SJSA1 (cell line): Measurements from ENCODE around the gene IQCK. TPM values are rescaled to one million over a fixed set of nuclear protein-coding genes. Genes with fewer than 3 reads are reported as not detected.
A peak's percentile ranks its signal among the peaks of the same experiment; 100 is the strongest.

Experiments
- DNase-seq, 2 experiments: peaks; one replicate each; pipeline ENCODE4 v3.0.0-alpha.2; 2015 to 2020; ENCODE audit warnings: low spot score in 2 of 2, low read depth in 1 of 2
- H3K27ac ChIP-seq: fragments of 250-450 bp; sonication (Bioruptor Pico); 2 replicates; pipeline ENCODE4 v1.5.1; 2020; ENCODE audit warnings: mild to moderate bottlenecking, moderate library complexity
- H3K27me3 ChIP-seq: fragments of 250-450 bp; sonication (Bioruptor Pico); replicated peaks from 2 replicates; pipeline ENCODE4 v1.5.1; 2020; ENCODE audit warnings: mild to moderate bottlenecking, moderate library complexity
- H3K36me3 ChIP-seq: fragments of 250-450 bp; sonication (Bioruptor Pico); 2 replicates; pipeline ENCODE4 v1.5.1; 2020; ENCODE audit warnings: mild to moderate bottlenecking
- H3K4me1 ChIP-seq: fragments of 250-450 bp; sonication (Bioruptor Pico); replicated peaks from 2 replicates; pipeline ENCODE4 v1.6.1; 2021; ENCODE audit warnings: mild to moderate bottlenecking
- H3K4me3 ChIP-seq: fragments of 250-450 bp; sonication (Bioruptor Pico); 2 replicates; pipeline ENCODE4 v1.5.1; 2020; ENCODE audit warnings: mild to moderate bottlenecking
- H3K9me3 ChIP-seq: fragments of 250-450 bp; sonication (Bioruptor Pico); replicated peaks from 2 replicates; pipeline ENCODE4 v1.5.1; 2020; ENCODE audit warnings: mild to moderate bottlenecking
- total RNA-seq: library from RNA; depleted of rRNA; stranded (reverse); fragments of >200 nt; shearing (Covaris generic); gene quantifications from 2 replicates; pipeline ENCODE4 v1.2.3, GENCODE V29; 2014

Gene IQCK
- total RNA-seq, 1 experiment from 2014 or later, result 10.5 TPM

DNA sequence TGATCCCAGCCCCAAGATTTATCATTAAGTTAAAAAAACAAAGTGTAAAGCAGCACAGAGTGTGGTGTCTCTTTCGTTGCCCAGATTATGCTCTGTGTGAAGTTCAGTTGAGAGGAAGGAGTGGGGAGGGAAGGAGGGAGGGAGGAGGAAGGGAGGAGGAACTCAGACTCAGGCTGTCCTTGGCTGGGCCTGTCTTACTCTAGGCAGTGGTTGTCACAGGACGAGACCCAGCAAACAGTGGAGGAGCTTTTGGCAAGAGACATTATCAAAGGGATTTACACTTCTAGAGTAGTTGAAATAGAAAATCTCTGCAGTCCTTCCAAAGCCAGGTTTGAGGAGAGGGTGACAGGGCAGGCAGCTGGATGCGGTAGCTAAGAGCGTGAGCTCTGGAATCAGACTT, 27.9 kb upstream of the IQCK start:
- Histone ChIP-seq H3K4me3 (no peak overlapping the region), H3K27ac (no peak overlapping the region), H3K36me3 (peaks cover 28% of the 10 kb centered on the region), H3K27me3 (no peaks in the 10 kb centered on the region), H3K9me3 (no peaks in the 10 kb centered on the region), H3K4me1 (peaks cover 11% of the 10 kb centered on the region)
- no peak for DNase-seq

DNA sequence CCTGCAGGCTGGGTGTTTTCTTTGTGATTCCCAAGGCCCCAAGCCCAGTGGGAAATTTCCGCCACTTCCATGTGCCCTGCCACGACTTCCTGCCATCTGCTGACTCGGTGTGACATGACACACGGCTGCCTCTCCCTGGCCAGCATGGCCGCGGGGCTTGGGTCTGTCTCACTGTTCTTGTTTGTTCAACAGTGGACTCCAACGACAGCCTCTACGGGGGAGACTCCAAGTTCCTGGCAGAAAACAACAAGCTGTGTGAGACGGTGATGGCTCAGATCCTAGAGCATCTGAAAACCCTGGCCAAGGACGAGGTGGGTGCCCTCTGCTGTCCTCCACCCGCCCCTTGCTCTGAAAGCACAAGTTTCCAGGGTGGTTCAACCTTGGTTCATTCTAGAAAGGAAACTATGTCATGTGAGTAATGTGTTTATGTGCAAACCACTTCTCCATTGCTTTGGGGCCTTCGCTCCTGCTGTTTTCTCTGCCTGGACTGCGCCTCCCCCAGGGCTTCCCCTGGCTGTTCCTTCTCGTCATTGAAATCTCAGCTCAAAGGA, 26.8 kb upstream of the IQCK start:
- Histone ChIP-seq H3K9me3 (no peaks in the 10 kb centered on the region), H3K27me3 (no peaks in the 10 kb centered on the region)
- peak in 1 of 2 experiments; percentile 20 for DNase-seq

DNA sequence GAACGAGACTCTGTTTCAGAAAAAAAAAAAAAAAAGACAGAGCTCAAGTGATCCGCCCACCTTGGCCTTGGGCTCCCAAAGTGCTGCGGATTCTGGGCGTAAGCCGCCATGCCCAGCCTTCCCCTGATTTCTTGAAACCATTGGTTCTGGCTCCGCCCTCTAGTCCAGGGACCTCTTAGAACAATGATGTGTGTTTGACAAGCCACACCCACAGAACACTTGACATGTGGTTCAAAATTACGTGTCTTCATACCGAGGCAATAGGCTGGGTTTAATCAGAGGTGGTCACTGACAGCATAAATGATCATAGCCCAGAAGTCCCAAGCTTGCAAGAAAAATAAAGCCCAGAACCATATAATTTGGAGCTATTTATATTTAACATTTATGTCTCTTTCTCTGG, 23.1 kb upstream of the IQCK start:
- Histone ChIP-seq H3K27ac (no peak overlapping the region), H3K4me1 (peaks cover 36% of the 10 kb centered on the region)
- no peak for DNase-seq

More for the DNA sequence above, 26.8 kb upstream of the IQCK start:
- Histone ChIP-seq H3K4me1 (peaks cover 16% of the 10 kb centered on the region), H3K27ac (peak overlapping the region; percentile 15; the same call in 1 of the 2 replicates), H3K4me3 (no peak overlapping the region), H3K36me3 (peaks cover 27% of the 10 kb centered on the region)

GRCh38 chr16:19696328-19696727, 21.7 kb upstream of the IQCK start:
- Histone ChIP-seq H3K36me3 (peaks cover 51% of the 10 kb centered on the region), H3K4me1 (peaks cover 43% of the 10 kb centered on the region), H3K27me3 (no peaks in the 10 kb centered on the region), H3K4me3 (no peak overlapping the region), H3K27ac (peak overlapping the region; percentile 84), H3K9me3 (no peaks in the 10 kb centered on the region)
- DNase-seq, result peak; percentile 90 to 94

More for the DNA sequence above, 23.1 kb upstream of the IQCK start:
- H3K9me3 ChIP-seq, result no peaks in the 10 kb centered on the region
- peaks cover 50% of the 10 kb centered on the region for H3K36me3 ChIP-seq
- H3K27me3 ChIP-seq, result no peaks in the 10 kb centered on the region
- no peak overlapping the region for H3K4me3 ChIP-seq

DNA sequence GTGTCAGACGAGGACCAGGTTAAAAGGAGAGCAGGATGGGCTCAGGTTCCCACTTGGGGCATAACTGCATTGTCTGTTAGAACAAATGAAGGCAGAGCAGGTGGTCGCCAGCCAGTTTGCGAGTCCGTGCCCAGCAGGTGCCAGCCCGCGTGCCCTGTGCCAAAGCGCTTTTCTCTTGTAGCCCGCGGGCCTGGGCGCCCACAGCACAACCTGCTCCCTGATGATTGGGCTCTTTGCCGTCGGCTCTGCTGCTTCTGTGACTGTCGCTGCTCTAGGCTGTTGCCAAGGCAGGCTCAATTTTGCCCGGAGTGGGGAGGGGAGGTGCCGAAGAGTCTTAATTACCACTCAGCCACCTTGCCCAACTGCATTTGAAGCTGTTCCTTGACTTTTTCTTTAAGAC, 21.1 kb upstream of the IQCK start:
- Histone ChIP-seq H3K9me3 (no peaks in the 10 kb centered on the region), H3K27ac (peak overlapping the region; percentile 84), H3K27me3 (no peaks in the 10 kb centered on the region), H3K36me3 (peaks cover 53% of the 10 kb centered on the region), H3K4me1 (peaks cover 47% of the 10 kb centered on the region), H3K4me3 (no peak overlapping the region)
- no peak for DNase-seq

DNA sequence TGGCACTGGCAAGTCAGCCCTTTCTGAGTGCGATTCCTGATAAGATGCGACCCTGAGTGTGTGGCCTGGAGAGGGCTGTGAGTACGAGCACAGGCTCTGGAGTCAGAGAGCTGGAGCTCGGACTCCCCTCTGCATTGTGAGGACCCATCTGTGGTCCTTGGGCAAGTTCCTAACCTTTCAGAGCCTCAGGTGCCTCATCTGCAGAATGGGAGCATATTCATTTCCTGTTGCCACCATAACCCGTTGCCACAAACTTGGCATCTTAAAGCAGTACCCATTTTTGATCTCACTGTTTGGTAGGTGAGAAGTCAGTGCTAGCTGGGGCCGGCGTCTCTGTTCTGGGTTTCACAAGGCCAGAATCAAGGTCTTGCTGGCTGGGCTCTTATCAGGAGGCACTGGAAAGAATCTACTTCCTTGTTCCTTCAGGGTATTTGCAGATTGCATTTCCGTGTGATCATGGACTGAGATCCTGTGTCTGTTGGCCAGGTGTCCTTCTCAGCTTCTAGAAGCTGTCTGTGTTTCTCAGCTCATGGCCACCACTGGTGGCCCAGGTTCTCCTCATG, 20.2 kb upstream of the IQCK start:
- H3K4me1 ChIP-seq, result peaks cover 47% of the 10 kb centered on the region
- no peaks in the 10 kb centered on the region for H3K9me3 ChIP-seq
- H3K4me3 ChIP-seq, result no peak overlapping the region
- DNase-seq, result no peak
- H3K27me3 ChIP-seq, result no peaks in the 10 kb centered on the region
- H3K27ac ChIP-seq, result no peak overlapping the region
- peaks cover 56% of the 10 kb centered on the region for H3K36me3 ChIP-seq

GRCh38 chr16:19698480-19699465, 19.3 kb upstream of the IQCK start:
- Histone ChIP-seq H3K36me3 (peaks cover 65% of the 10 kb centered on the region), H3K4me1 (peaks cover 56% of the 10 kb centered on the region), H3K27me3 (no peaks in the 10 kb centered on the region), H3K4me3 (no peak overlapping the region), H3K9me3 (no peaks in the 10 kb centered on the region), H3K27ac (no peak overlapping the region)
- DNase-seq, result no peak

DNA sequence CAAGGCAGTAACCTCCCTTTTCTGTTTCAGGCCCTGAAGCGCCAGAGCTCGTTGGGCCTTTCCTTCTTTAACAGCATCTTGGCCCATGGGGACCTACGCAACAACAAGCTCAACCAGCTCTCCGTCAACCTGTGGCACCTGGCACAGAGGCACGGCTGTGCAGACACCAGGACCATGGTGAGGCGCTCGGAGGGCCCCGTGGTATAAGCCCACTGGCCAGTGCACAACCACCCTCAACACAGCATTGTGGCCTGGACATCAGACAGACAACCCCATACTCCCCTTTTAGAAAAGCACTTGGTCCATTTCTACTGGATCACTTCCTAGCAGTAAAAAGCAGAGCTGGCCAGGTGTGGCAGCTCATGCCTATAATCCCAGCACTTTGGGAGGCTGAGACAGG, 18.6 kb upstream of the IQCK start:
- Histone ChIP-seq H3K9me3 (no peaks in the 10 kb centered on the region), H3K36me3 (peaks cover 69% of the 10 kb centered on the region), H3K4me1 (peaks cover 63% of the 10 kb centered on the region), H3K4me3 (no peak overlapping the region), H3K27me3 (no peaks in the 10 kb centered on the region), H3K27ac (no peak overlapping the region)
- no peak for DNase-seq

DNA sequence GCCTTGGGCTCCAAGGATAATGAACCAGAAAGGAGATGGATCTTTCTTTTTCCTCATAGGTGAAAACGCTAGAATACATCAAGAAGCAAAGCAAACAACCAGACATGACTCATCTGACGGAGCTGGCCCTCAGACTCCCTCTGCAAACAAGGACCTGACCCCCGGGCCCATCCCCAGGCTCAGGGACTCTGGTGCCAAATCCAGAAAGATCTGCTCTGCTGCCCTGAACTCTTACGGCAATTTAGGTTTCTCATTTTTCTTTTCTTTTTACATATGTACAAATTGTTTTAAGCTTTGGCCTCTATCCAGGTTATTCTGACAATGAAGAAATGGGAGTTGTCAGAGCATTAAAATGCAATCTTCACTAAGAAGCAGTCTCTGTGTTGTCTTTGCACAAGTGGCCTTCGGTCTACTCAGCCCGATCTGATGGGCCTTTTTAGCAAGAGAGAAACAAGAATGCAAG, 17.7 kb upstream of the IQCK start:
- Histone ChIP-seq H3K4me3 (no peak overlapping the region), H3K27ac (peak overlapping the region; percentile 38), H3K9me3 (no peaks in the 10 kb centered on the region), H3K27me3 (no peaks in the 10 kb centered on the region), H3K36me3 (peaks cover 75% of the 10 kb centered on the region), H3K4me1 (peaks cover 72% of the 10 kb centered on the region)
- DNase-seq, result peak; percentile 67 to 70

- Histone ChIP-seq H3K9me3 (no peaks in the 10 kb centered on the region), H3K4me1 (peaks cover 71% of the 10 kb centered on the region), H3K27ac (peak overlapping the region; percentile 38), H3K36me3 (peaks cover 80% of the 10 kb centered on the region), H3K4me3 (no peak overlapping the region), H3K27me3 (no peaks in the 10 kb centered on the region)
- DNase-seq, result no peak
Measured at GRCh38 chr16:19701091-19701490, 17.0 kb upstream of the IQCK start.

- DNase-seq, result no peak
- Histone ChIP-seq H3K27ac (peak overlapping the region; percentile 93), H3K36me3 (peaks cover 81% of the 10 kb centered on the region), H3K4me1 (peaks cover 63% of the 10 kb centered on the region), H3K27me3 (no peaks in the 10 kb centered on the region), H3K9me3 (no peaks in the 10 kb centered on the region), H3K4me3 (no peak overlapping the region)
Measured at GRCh38 chr16:19703172-19703889, 14.7 kb upstream of the IQCK start.

DNA sequence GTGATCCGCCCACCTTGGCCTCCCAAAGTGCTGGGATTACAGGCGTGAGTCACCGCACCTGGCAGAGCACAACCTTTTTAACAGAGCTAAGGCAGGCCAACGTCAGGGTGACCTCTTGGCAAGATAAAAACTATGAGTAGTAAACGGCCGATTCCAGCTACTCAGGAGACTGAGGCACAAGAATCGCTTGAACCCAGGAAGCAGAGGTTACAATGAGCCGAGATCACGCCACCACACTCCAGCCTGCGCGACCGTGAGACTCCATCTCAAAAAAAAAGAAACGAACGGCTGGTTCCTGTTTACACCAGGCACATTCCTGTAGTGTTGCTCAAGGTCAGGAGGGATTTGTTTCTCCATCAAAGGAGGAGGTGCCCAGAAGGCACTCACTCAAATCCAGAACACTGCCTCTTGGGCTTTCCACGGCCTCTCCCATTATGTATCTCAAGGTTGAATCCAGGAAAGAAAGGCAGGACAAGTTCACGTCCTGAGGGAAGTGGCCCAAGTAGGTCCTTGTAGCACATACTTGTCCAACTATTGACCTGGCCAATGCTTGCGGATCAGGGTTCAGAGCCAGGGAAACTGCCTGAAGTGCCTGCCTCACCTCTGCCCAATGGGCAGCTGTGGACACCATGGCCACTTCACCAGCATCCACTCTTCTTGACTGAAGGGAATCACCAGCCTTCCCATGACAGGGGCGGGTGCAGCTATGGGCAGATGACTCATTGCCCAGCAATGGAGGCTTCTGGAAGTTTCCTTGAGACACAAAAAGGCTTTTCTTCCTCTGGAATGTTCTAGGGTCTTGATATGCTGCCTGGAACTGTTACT, 13.5 kb upstream of the IQCK start:
- H3K4me1 ChIP-seq, result peaks cover 67% of the 10 kb centered on the region
- peaks cover 81% of the 10 kb centered on the region for H3K36me3 ChIP-seq
- no peaks in the 10 kb centered on the region for H3K9me3 ChIP-seq
- DNase-seq, result peak; percentile 79 to 92
- H3K27me3 ChIP-seq, result no peaks in the 10 kb centered on the region
- no peak overlapping the region for H3K4me3 ChIP-seq
- H3K27ac ChIP-seq, result peak overlapping the region; percentile 93

DNA sequence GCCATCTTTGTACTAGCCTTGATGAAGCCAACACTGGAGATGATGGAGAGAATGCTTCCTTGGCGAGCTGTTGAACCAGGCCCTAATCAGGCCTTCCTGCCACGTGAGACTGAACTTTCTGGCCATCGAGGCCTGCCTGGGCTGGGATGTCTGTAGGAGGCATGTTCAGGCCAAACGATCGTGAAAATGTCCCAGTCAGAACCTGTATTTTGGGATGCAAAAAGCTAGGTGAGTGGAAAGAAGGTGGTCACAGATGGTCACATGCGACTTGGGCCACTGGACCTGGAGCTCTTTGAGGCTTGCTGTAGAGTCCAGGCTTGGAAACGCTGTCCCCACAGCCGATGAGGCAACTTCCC, 12.9 kb upstream of the IQCK start:
- DNase-seq, result no peak
- Histone ChIP-seq H3K4me1 (peaks cover 62% of the 10 kb centered on the region), H3K27me3 (no peaks in the 10 kb centered on the region), H3K9me3 (no peaks in the 10 kb centered on the region), H3K4me3 (no peak overlapping the region), H3K36me3 (peaks cover 84% of the 10 kb centered on the region), H3K27ac (peak overlapping the region; percentile 93)
